ENCODE measurements around the gene CNOT6.
"Not testable (repeated sequence)": the region's sequence is repeated elsewhere in the genome, so short reads cannot be mapped to it uniquely, and the experiment has no call there.

CNOT6 gene

GRCh38 chr5:180521591-180521990 is 27.4 kb downstream of the CNOT6 start:
- no peak for DNase-seq

- no peak for DNase-seq
Measured at GRCh38 chr5:180522330-180522729, 28.2 kb downstream of the CNOT6 start.

DNA sequence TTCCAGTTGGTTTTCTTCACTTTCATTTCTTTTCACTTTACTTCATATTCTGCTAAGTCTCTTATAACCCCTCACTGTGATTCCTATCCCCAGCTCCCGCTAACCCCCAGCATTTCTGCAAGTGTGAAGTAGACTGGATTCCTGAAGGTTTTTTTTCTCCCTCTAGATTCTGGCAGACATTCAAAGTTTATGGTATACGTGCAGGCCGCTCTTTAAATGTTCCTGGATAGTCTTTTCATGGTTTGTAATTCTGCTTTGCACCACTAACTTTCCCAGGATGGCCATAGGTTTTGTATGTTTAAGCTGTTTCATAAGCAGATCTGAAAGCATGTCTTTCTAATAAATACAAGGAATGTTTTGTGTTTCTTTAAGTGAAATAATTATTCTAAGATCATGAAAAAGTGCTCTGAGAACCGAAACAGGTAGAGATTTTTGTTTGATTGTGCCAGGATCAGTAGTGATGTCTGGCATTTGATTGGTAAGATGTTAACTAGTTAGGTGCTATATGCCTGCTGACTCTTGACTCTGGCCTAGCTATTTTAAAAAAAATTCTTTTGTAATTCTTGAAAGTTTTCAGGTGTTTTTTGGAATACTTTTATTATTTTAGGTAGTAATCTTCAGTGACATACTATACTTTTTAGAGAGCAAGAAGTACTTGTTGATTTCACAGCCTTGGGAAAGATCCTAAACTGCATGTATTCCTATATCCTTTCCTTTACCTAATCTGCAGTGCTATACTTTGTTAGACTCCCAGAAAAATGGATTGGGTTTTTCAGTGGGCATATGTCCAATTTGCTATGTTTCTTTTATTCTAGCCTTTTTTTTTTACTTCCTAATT is 29.7 kb downstream of the CNOT6 start:
- no peak for DNase-seq

GRCh38 chr5:180525399-180525798 is 31.2 kb downstream of the CNOT6 start:
- DNase-seq = no peak

GRCh38 chr5:180526269-180526668 is 32.1 kb downstream of the CNOT6 start:
- no peak for DNase-seq

DNA sequence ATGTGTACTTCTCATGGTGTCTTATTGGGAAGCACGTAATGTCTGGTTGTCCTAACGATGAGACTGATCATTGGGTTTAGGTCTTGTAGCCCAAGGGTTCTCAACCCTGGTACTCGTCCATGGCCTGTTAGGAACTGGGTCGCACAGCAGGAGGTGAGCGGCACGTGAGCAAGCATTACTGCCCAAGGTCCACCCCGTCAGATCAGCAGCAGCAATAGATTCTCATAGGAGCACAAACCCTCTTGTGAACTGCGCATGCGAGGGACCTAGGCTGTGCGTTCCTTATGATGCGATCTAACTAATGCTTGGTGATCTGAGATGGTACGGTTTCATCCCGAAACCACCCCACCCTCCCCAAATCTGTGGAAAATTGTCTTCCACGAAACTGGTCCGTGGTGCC is 33.5 kb downstream of the CNOT6 start:
- no peak for DNase-seq

- DNase-seq = not testable (repeated sequence)
Measured at GRCh38 chr5:180531036-180531585, 36.9 kb downstream of the CNOT6 start.

GRCh38 chr5:180532268-180532667 is 38.1 kb downstream of the CNOT6 start:
- no peak for DNase-seq

- no peak for DNase-seq
Measured at GRCh38 chr5:180533845-180534244, 39.7 kb downstream of the CNOT6 start.

- no peak for DNase-seq
Measured at GRCh38 chr5:180535573-180535972, 41.4 kb downstream of the CNOT6 start.

- no peak for DNase-seq
Measured at GRCh38 chr5:180540050-180540694, 46.0 kb downstream of the CNOT6 start.

- DNase-seq = no peak
Measured at GRCh38 chr5:180541710-180542109, 47.5 kb downstream of the CNOT6 start.

DNA sequence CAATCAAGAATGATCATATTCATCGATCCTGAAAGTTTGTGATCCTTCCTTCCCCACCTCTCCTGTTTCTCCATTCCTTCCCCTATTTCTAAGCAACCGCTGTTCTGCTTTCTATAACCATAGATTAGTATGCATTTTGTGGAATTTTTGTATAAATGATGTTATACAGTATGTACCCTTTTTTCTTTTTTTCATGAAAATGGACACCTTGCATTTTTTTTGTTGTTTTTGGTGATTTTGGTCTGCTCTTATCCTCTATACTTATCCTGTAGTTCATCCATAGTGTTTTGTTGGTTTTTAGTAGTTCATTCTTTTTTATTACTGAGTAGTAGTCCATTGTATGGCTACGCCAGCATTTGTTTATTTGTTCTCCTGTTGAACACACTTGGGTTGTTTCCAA is 51.1 kb downstream of the CNOT6 start:
- DNase-seq = no peak

DNA sequence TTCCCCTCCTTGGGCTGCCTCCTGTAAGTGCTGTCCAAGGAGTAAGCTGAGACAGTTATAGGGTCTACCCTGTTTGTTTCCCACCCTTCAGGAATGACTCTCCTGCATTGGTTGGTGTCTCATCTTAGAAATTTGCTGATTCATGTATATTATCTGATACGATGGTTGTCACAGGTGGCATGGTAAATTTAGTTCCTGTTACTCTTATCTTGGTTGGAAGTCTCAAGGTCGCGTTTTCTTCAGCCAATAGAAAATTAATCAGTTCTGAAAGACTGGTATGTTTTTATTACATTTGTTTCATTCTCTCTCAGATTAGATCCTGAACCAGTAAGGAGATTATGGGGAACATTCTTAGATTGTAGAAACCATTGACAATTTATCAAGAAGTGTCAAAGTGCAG is 54.4 kb downstream of the CNOT6 start:
- no peak for DNase-seq

GRCh38 chr5:180553530-180553929 is 59.4 kb downstream of the CNOT6 start:
- DNase-seq = no peak

DNA sequence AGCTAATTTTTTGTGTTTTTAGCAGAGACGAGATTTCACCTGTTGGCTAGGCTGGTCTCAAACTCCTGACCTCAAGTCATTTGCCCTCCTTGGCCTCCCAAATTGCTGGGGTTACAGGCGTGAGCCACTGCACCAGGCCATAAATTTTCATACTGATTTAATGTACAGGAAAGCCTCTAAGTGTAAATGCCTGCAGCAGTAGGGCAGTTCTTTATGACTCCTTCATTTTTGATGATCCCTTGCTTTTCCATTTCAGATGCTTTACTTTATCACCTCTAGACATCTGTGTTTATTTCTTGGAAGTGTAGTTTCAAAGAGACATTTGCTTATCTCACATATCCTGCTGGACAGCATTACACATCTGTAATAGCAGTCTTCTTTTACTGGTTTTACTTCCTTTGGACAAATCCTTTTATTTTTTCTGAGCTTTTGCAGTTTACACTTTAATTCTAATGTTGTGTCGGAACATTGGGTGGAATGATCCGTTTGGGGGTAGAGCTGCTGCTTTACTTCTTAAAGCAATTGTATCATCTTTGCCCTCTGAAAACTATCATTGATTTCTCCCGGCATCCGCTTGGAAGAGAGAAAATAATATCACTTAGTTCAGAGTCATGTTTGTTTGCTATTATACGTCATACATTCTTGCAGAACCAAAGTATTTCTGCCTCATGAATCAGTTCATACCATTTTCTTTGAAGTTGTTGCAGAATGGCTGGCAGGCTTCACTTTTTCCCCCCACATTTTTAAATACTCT is 61.2 kb downstream of the CNOT6 start:
- no peak for DNase-seq

DNA sequence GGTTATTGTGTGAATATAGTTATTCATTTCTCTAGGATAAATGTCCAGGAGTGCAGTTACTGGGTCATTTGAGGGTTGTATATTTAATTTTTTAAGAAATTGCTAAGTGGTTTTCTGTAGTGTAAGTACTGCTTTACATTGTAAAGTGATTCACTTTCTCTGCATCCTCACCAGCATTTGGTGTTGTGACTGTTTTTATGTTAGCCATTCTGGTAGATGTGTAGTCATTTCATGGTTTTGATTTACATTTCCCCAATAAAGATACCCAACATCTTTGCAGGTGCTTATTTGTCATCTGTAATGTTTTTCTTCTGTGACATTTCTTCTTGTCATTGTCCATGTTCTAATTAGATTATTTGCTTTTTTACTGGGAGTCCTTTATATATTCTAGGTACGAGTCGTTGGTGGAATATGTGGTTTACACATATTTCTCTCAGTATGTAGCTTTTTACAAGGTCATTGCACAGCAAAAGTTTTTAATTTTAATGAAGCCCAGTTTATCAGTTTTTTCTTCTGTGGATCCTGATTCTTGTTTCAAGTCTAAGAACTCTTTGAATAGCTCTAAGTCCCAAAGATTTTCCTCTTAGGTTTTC is 63.1 kb downstream of the CNOT6 start:
- no peak for DNase-seq

DNA sequence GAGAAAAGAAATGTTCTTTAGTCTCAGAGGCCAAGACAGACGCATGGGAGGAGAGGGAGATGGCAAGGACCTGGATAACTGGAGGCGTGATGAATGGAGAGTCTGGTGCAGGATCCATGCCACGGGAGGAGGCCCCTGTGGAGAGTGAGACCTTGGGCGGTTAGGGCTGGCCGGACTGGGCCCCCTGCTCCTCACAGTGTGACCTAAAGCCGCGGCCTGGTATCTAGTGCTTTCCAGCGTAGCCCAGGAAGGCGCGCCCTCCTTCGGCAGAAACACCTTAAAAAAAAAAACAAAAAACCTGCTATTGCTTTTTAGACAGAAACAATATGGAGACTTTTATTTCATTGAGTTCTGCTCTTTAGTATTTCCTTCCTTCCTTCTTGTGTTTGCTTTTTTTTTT is 64.1 kb downstream of the CNOT6 start:
- DNase-seq = no peak

DNA sequence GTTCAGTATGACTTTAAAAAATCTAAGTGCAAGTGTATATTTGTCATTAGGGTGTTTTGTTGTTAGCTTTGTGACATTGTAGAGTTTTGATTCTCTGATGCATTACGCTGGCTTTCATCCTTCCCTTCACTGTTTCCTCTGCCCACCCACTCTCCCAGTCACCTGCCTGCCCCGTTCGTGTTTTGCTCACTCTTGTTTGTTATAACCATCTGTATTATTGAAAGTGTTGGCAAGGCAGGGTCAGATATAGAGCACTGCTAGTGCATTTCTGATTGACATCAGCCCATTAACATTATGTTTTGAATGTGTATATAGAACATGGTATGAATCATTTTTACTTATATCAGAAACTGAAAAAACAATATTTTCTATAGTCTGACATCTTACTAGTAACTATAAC is 69.8 kb downstream of the CNOT6 start:
- DNase-seq = no peak

GRCh38 chr5:180568914-180569313 is 74.7 kb downstream of the CNOT6 start:
- DNase-seq = no peak

DNA sequence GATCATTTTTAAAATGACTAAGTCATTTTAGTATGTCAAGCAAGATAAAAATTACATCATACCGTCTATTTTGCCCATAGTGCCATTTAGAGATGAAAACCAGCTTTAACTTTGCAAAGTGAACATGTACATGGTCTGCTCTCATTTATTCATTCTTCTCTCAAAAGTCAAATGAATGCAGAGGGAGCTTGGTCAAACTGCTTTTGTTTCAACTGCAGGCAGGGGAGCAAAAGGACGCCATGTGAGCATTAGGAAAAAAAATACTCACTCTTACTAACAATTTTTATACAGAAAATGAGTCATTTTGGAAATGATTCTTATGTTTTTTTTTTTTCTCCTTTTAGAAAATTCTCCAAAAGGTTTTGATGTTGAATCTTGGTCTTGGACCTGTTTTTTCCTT is 81.4 kb downstream of the CNOT6 start:
- DNase-seq = no peak

GRCh38 chr5:180580681-180581080 is 86.5 kb downstream of the CNOT6 start:
- DNase-seq = no peak

DNA sequence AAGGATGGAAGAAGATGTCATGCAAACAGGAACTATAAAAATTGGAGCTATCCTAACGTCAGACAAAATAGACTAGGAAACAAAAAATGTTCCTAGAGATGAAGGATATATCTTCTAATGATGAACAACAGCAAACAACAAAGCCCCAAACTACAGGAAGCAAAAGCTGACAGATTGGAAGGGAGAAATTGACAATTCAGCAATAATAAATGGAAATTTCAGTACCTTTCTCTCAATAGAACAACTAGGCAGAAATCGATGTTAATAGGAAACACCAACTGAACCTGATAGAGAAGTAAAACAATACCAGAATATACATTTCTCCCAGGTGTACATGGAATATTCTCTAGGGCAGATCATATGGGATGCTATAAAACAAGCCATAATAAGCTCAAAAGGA is 89.6 kb downstream of the CNOT6 start:
- no peak for DNase-seq
